ENCODE results near the gene INO80B. TPM values are rescaled to one million over a fixed set of nuclear protein-coding genes. Genes with fewer than 3 reads are reported as not detected.
"Not testable (repeated sequence)": the region's sequence is repeated elsewhere in the genome, so short reads cannot be mapped to it uniquely, and the experiment has no call there.

The INO80B gene
- polyA plus RNA-seq, 1 donor from 2014 or later = 11.4 TPM

DNA sequence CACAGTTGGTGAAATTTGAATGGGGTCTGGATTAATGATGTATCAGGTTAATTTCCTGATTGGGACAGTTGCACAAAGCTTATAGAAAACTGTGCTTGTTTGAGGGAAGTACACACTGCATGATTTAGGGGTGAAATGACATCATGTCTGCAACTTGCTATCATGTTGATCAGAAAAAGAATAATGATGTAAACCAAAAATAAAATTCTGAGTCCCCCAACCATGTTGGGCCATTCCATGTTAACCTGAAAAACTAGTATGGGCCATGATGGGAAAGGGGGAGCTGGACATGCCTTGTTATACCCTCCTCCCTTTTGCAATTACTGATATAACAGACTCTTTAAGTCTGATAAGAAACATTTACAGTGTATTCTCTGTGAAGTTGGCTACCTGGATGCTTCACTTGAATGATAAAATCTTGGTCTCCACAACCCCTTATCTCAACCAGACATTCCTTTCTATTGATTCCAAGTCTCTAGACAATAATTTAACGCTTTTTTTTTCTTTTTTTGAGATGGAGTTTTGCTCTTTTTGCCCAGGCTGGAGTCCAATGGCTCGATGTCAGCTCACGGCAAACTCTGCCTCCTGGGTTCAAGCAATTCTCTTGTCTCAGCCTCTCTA lies 4.2 kb upstream of the INO80B start:
- Mint-ChIP-seq H3K4me3 (peak overlapping the region in 2 of 4 donors; percentile 27 to 41), H3K4me1 (peaks cover 22 to 25% (median 24%) of the 10 kb centered on the region in 3 donors), H3K27ac (no peak overlapping the region), H3K27me3 (no peaks in the 10 kb centered on the region), H3K36me3 (peaks cover 5% of the 10 kb centered on the region), H3K9me3 (no peaks in the 10 kb centered on the region)

DNA sequence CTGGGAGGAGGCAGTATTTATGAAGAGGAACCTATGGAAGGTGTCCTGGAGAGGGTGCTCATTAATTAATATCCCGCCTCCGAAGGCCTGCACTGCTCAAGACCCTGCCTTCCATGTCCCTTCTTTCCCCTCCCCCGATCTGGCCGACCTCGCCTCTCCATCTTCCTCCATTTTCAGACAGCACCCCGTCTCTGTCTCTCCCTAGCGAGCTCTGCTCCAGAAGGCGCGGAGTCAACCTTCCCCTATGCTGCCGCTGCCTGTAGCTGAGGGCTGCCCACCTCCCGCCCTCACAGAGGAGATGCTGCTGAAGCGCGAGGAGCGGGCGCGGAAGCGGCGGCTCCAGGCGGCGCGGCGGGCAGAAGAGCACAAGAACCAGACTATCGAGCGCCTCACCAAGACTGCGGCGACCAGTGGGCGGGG lies 2.3 kb downstream of the INO80B start:
- Mint-ChIP-seq H3K27ac (peak overlapping the region; percentile 92 to 100 (median 98)), H3K4me1 (peaks cover 40 to 48% (median 47%) of the 10 kb centered on the region in 3 donors), H3K9me3 (no peaks in the 10 kb centered on the region), H3K27me3 (no peaks in the 10 kb centered on the region), H3K36me3 (peaks cover 5% of the 10 kb centered on the region), H3K4me3 (peak overlapping the region; percentile 90 to 96 (median 96))

DNA sequence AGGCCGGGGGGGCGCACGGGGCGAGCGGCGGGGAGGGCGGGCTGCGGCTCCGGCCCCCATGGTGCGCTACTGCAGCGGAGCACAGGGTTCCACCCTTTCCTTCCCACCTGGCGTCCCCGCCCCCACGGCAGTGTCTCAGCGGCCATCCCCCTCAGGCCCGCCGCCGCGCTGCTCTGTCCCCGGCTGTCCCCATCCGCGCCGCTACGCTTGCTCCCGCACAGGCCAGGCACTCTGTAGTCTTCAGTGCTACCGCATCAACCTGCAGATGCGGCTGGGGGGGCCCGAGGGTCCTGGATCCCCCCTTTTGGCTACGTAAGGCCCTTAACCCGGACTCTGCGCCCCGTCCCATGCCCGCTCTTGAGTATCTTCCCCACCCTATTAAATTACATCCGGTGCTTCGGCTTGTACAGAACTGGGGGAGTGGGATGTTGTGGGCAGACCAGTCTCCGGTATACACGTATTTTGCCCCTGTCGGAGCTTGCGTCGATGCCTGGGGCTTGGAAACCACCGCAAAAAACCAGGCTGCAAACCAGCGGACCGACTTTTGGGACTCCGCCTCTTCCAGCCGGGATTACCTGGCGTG lies 2.8 kb downstream of the INO80B start:
- Mint-ChIP-seq H3K9me3 (no peaks in the 10 kb centered on the region), H3K27me3 (no peaks in the 10 kb centered on the region), H3K27ac (peak overlapping the region; percentile 92 to 100 (median 100)), H3K36me3 (peaks cover 4% of the 10 kb centered on the region), H3K4me3 (peak overlapping the region; percentile 90 to 96 (median 96)), H3K4me1 (peaks cover 35 to 43% (median 43%) of the 10 kb centered on the region in 3 donors)

DNA sequence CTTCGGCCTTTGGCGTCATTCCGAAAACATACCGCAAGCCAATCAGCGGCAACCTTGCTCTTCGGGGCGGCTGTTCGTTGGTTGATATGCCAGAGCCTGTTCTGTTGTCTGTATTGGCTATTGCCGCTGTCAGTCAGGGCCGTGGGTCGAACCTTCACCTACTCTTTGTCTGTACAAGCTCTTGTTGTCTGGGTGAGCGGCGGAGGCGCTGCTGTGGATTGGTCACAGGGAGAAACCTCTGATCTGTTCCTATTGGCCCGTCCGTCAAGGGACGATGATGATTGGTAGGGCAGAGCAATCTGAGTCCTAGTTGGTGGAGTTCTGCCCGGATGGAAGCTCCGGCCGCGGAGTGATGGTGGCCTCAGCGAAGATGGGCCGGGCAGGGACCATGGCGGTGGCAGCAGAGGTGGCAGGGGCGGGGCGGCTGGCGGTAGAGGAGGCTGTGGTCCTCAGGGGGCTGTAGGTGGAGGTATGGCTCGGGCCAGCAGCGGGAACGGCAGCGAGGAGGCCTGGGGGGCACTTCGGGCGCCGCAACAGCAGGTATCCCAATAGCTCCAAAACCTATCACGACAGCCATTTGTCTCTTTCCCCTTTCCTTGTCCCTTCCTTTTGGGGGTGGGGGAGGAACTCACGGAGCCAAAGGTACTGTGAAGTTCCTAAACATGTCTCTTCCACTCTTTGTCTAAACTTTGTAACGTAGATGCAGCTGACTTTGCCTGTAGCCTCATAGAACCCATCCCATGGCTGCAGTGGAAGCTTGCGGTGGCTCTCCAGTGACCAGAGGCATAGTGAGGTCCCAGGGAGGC lies 3.4 kb downstream of the INO80B start, which contains the start of gene WBP1:
Gene WBP1, plus strand, starts transcription at position 307 of the 806 bp plus-strand sequence. Its CDS starts 165 bp downstream, at position 472.
- Mint-ChIP-seq H3K27ac (peak within 1 kb of the TSS; percentile 92 to 100 (median 100)), H3K9me3 (no peaks in the 10 kb centered on the region), H3K27me3 (no peaks in the 10 kb centered on the region), H3K4me3 (peak within 1 kb of the TSS; percentile 90 to 96 (median 96)), H3K36me3 (peaks cover 4% of the 10 kb centered on the region), H3K4me1 (peaks cover 34 to 41% (median 39%) of the 10 kb centered on the region in 3 donors)

DNA sequence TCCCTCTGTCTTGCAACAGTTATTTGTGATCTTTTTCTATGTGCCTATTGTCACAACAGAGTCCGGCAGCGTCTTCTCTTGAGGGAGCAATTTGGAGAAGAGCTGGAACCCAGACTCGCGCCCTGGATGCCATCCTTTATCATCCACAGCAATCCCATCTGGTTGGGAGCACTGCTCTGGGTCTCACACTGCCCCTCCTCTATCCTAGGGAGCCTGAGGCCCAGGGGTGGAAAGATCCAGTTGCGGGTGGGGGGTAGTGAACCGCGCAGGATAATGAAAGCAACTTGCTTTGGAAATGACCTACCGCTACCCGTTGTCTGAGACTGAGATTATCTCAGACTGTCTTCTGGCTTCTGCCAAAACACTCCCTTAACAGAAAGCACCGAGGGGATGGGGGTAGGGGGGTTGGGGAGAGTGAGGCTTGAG lies 4.1 kb downstream of the INO80B start:
- peaks cover 35 to 42% (median 40%) of the 10 kb centered on the region in 3 donors for H3K4me1 Mint-ChIP-seq
- H3K36me3 Mint-ChIP-seq = peaks cover 4% of the 10 kb centered on the region

DNA sequence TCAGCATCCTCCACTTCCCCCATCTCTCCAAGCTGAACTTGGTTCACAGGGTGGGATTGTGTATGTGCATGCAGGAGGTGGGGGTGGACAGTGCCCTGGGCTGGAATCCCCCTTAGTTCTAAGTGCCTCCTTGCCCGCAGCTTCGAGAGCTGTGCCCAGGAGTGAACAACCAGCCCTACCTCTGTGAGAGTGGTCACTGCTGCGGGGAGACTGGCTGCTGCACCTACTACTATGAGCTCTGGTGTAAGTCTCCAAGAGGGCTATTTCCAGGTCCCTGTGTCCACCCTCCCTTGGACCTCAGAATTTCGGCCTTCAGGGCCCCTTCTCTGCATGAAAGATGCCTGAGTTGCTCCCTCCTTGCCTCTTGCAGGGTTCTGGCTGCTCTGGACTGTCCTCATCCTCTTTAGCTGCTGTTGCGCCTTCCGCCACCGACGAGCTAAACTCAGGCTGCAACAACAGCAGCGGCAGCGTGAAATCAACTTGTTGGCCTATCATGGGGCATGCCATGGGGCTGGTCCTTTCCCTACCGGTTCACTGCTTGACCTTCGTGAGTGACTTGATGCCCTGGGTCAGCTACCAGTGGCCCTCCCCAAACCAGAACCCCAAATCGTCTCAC lies 4.7 kb downstream of the INO80B start:
- H3K27me3 Mint-ChIP-seq, H3K36me3 Mint-ChIP-seq, H3K9me3 Mint-ChIP-seq: not testable (repeated sequence)
- peaks cover 31 to 42% (median 36%) of the 10 kb centered on the region in 3 donors for H3K4me1 Mint-ChIP-seq
- peak overlapping the region; percentile 90 to 96 (median 96) for H3K4me3 Mint-ChIP-seq
- peak overlapping the region in 2 of 3 donors; percentile 33 to 92 for H3K27ac Mint-ChIP-seq

More for the DNA sequence above, 4.1 kb downstream of the INO80B start:
- no peaks in the 10 kb centered on the region for H3K27me3 Mint-ChIP-seq
- peak overlapping the region; percentile 90 to 96 (median 96) for H3K4me3 Mint-ChIP-seq
- H3K27ac Mint-ChIP-seq = peak overlapping the region; percentile 92 to 100 (median 100)
- H3K9me3 Mint-ChIP-seq = no peaks in the 10 kb centered on the region

DNA sequence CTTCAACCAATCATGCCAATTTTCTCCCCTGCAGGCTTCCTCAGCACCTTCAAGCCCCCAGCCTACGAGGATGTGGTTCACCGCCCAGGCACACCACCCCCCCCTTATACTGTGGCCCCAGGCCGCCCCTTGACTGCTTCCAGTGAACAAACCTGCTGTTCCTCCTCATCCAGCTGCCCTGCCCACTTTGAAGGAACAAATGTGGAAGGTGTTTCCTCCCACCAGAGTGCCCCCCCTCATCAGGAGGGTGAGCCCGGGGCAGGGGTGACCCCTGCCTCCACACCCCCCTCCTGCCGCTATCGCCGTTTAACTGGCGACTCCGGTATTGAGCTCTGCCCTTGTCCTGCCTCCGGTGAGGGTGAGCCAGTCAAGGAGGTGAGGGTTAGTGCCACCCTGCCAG lies 5.3 kb downstream of the INO80B start:
- H3K27me3 Mint-ChIP-seq, H3K36me3 Mint-ChIP-seq, H3K9me3 Mint-ChIP-seq: not testable (repeated sequence)
- Mint-ChIP-seq H3K4me1 (peaks cover 25 to 36% (median 31%) of the 10 kb centered on the region in 3 donors), H3K27ac (peak overlapping the region in 1 of 3 donors; percentile 92), H3K4me3 (peak overlapping the region in 3 of 4 donors; percentile 57 to 90 (median 66))

DNA sequence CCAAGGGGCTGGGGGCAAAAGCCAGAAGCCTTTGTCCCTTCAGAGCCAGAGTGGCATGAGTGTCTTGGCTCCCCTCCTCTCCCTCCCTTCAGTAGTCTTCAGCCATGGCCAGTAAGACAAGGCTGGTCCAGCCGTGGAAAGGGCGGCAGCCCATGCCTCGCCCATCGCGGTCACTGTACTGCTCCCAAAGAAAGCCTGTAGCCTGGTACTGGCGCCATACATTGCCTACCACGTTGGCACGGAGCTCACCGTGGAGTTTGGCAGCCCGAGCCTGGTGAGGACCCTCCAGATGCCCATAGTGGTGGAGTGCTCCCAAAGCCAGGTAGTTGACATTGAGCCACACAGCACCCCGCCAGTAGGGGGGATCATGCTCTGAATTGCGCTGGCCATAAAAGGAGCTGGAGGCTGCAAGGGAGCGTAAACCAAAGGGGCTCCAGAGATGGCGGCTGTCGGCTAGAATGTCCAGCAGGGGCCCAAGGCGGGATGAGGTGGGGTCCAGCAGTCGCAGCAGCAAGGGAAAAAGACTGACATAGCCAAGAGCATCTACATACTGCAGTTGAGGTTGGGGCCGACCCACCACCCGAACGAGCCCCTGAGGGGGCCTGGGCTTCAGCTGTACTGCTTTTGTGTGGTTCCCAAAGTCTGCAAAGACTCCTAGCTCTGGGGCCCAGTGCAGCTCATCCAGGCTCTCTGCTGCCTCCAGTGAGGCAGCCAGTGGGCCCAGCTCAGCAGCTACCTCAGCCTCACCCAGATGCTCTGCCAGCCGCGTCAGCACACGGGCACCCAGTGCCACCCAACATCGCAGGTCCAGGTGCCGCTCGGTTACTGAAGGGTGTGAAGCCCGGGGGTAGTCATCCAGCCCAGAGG lies 6.5 kb downstream of the INO80B start:
- peak overlapping the region in 1 of 3 donors; percentile 5 for H3K27ac Mint-ChIP-seq
- no peaks in the 10 kb centered on the region for H3K27me3 Mint-ChIP-seq
- no peaks in the 10 kb centered on the region for H3K9me3 Mint-ChIP-seq
- H3K4me3 Mint-ChIP-seq = peak overlapping the region in 2 of 4 donors; percentile 46 to 90
- peaks cover 19 to 32% (median 28%) of the 10 kb centered on the region in 3 donors for H3K4me1 Mint-ChIP-seq
- no peaks in the 10 kb centered on the region for H3K36me3 Mint-ChIP-seq

DNA sequence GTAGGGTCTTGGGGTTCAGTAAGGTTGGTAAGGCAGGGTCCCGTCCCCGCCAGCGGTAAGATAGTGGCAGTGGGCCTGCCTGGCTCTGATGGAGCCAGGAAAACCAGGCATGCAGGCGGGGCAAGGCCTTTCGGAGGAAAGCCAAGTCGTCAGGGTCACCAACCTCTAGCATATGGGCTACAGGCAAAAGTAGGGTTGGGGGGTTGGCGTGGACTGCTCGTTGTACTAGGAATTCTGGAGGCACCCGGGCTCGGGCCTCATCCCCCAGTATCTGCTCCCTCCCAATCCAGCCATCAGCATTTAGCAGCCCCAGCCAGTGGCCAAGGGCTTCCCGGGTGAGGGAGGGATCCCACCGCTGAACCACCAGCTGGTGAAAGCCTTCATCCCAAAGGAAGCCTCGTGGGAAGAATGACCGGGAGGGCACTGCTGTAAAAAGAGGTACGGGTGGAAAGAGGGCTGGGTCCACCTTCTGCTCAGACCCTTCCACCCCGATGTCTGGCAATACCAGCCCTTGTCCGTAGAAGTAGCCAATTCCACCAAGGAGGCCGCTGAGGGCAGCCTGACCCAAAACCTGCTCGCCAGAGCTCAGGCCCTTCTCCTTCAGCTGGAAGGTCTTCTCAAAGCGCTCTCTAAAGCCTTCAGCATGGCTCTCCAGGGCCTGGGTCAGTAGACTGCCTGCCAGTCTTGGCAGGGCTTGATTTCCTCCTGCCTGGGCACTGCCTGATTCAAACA lies 7.3 kb downstream of the INO80B start:
- peak overlapping the region in 1 of 3 donors; percentile 5 for H3K27ac Mint-ChIP-seq
- no peaks in the 10 kb centered on the region for H3K9me3 Mint-ChIP-seq
- H3K4me1 Mint-ChIP-seq = peaks cover 12 to 24% (median 20%) of the 10 kb centered on the region in 3 donors
- no peaks in the 10 kb centered on the region for H3K36me3 Mint-ChIP-seq
- H3K4me3 Mint-ChIP-seq = peak overlapping the region in 1 of 4 donors; percentile 90
- no peaks in the 10 kb centered on the region for H3K27me3 Mint-ChIP-seq

DNA sequence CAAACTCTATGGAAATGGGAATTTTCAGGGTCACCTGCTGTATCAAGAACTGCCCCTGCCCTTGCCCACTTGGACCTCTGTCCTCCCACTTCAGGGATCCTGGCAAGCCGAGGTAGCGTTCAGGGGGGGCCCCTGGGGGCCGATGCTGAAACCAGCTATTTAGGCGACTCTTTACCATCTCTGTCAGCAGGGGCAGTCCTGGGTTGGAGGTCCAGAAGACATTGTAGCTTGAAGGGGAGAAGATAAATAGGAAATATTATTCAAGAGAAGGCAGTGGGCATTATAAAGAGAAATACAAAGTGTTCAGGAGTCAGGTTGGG lies 7.9 kb downstream of the INO80B start:
- Mint-ChIP-seq H3K4me1 (peaks cover 11 to 23% (median 20%) of the 10 kb centered on the region in 3 donors), H3K27ac (peak overlapping the region in 1 of 3 donors; percentile 71), H3K27me3 (no peaks in the 10 kb centered on the region), H3K9me3 (no peaks in the 10 kb centered on the region), H3K36me3 (no peaks in the 10 kb centered on the region), H3K4me3 (peak overlapping the region in 3 of 4 donors; percentile 34 to 90 (median 39))

DNA sequence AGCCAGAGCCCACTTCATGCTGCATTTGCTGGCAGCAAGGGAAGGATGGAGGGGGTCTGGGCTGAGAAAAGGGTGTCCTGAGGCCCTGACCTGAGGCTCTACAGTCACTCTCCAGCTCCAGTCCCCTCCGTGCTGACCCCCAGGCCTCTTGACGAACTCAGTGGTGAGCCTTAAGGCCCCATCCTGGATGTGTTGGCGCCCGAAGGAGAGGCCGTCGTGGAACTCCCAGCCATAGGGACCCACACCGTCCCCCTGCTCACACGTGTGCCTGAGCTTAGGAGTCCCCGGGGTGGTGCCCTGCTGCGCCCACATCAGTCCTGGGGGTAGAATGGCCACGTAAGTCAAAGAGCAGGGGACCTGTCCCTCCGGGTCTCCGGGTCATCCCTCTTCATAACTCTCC lies 9.5 kb downstream of the INO80B start:
- no peaks in the 10 kb centered on the region for H3K27me3 Mint-ChIP-seq
- peak overlapping the region; percentile 95 to 99 (median 99) for H3K4me3 Mint-ChIP-seq
- H3K4me1 Mint-ChIP-seq = peaks cover 5 to 18% (median 12%) of the 10 kb centered on the region in 3 donors
- H3K9me3 Mint-ChIP-seq = no peaks in the 10 kb centered on the region
- no peaks in the 10 kb centered on the region for H3K36me3 Mint-ChIP-seq
- peak overlapping the region in 1 of 3 donors; percentile 92 for H3K27ac Mint-ChIP-seq

DNA sequence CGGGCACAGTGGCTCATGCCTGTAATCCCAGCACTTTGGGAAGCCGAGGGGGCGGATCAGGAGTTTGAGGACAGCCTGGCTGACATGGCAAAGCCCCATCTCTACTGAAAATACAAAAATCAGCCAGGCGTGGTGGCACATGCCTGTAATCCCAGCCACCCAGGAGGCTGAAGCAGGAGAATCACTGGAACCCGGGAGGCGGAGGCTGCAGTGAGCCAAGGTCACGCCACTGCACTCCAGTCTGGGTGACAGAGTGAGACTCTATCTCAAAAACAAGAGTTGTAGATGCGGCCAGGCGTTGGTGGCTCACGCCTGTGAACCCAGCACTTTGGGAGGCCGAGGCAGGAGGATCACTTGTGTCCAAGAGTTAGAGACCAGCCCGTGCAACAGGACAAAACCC lies 15.9 kb downstream of the INO80B start:
- Mint-ChIP-seq H3K4me3 (peak overlapping the region; percentile 30 to 87 (median 72)), H3K27ac (peak overlapping the region; percentile 67 to 96 (median 89)), H3K4me1 (peaks cover 12 to 21% (median 13%) of the 10 kb centered on the region in 3 donors)
- H3K36me3 Mint-ChIP-seq, H3K9me3 Mint-ChIP-seq, H3K27me3 Mint-ChIP-seq: not testable (repeated sequence)

DNA sequence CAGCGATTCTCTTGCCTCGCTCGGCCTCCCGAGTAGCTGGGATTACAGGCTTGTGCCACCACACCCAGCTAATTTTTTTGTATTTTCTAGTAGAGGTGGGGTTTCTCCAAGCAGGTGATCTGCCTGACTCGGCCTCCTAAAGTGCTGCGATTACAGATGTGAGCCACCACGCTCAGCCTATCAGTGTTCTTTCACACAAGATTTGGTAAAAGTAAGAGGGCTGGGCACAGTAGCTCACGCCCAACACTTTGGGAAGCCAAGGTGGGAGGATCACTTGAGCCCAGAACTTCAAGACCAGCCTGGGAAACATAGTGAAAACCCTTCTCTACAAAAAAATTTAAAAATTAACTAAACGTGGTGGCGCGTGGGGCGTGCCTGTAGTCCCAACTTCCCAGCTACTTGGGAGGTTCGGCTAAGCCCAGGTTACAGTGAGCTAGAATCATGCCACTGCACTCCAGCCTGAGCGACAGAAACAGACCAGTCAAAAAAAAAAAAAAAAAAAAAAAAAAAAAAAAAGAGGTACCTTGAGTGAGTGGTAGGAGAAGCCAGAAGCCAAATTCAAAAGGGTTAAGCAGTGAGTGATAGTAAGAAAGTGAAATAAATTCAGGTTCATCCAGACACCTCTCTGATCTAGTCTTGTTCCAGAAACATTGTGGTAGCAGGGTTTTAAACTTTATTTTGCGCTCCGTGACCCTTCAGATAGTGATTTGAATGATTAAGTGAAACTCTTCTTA lies 16.6 kb downstream of the INO80B start:
- Mint-ChIP-seq H3K4me3 (peak overlapping the region; percentile 91 to 97 (median 93)), H3K36me3 (peaks cover 2% of the 10 kb centered on the region), H3K27ac (peak overlapping the region; percentile 97 to 99 (median 98)), H3K9me3 (no peaks in the 10 kb centered on the region), H3K27me3 (no peaks in the 10 kb centered on the region), H3K4me1 (peaks cover 9 to 21% (median 10%) of the 10 kb centered on the region in 3 donors)
